Activated CD8-positive, alpha-beta memory T cell treated with anti-CD3 and anti-CD28 coated beads for 4 hours (primary cell): ENCODE results near the gene GNA14.
"Not testable (repeated sequence)": the region's sequence is repeated elsewhere in the genome, so short reads cannot be mapped to it uniquely, and the experiment has no call there.

Experiments used
- DNase-seq, 2 donors: peaks; one replicate each; pipeline ENCODE4 v3.0.0-alpha.2; 2020; ENCODE audit warnings: low read depth in 2 of 2

GNA14 gene

GRCh38 chr9:77534376-77535057, 113.6 kb downstream of the GNA14 start:
- DNase-seq: no peak

- no peak for DNase-seq
Observed at GRCh38 chr9:77533671-77534070, 114.5 kb downstream of the GNA14 start.

- no peak for DNase-seq
Observed at GRCh38 chr9:77532607-77533006, 115.5 kb downstream of the GNA14 start.

- no peak for DNase-seq
Observed at GRCh38 chr9:77531400-77531799, 116.7 kb downstream of the GNA14 start.

- no peak for DNase-seq
Observed at GRCh38 chr9:77523891-77524290, 124.2 kb downstream of the GNA14 start.

- no peak for DNase-seq
Observed at GRCh38 chr9:77521091-77521490, 127.0 kb downstream of the GNA14 start.

- DNase-seq: no peak
Observed at GRCh38 chr9:77518688-77519087, 129.4 kb downstream of the GNA14 start.

- DNase-seq: no peak
Observed at GRCh38 chr9:77516781-77517180, 131.3 kb downstream of the GNA14 start.

- DNase-seq: no peak
Observed at GRCh38 chr9:77514886-77515711, 133.0 kb downstream of the GNA14 start.

- DNase-seq: no peak
Observed at GRCh38 chr9:77513457-77513856, 134.7 kb downstream of the GNA14 start.

GRCh38 chr9:77512876-77513275, 135.2 kb downstream of the GNA14 start:
- DNase-seq: no peak

- no peak for DNase-seq
Observed at GRCh38 chr9:77511525-77511924, 136.6 kb downstream of the GNA14 start.

GRCh38 chr9:77510666-77511065, 137.5 kb downstream of the GNA14 start:
- no peak for DNase-seq

GRCh38 chr9:77508396-77508795, 139.7 kb downstream of the GNA14 start:
- DNase-seq: no peak

- no peak for DNase-seq
Observed at GRCh38 chr9:77507212-77507961, 140.7 kb downstream of the GNA14 start.

GRCh38 chr9:77505232-77505631, 142.9 kb downstream of the GNA14 start:
- DNase-seq: no peak

GRCh38 chr9:77502568-77502967, 145.6 kb downstream of the GNA14 start:
- no peak for DNase-seq

- DNase-seq: no peak
Observed at GRCh38 chr9:77498891-77499290, 149.2 kb downstream of the GNA14 start.

- no peak for DNase-seq
Observed at GRCh38 chr9:77497322-77498198, 150.6 kb downstream of the GNA14 start.

- DNase-seq: no peak
Observed at GRCh38 chr9:77495834-77496671, 152.1 kb downstream of the GNA14 start.

- not testable (repeated sequence) for DNase-seq
Observed at GRCh38 chr9:77490279-77490678, 157.8 kb downstream of the GNA14 start.
